ENCODE measurements around the gene CD151.

Gene CD151

DNA sequence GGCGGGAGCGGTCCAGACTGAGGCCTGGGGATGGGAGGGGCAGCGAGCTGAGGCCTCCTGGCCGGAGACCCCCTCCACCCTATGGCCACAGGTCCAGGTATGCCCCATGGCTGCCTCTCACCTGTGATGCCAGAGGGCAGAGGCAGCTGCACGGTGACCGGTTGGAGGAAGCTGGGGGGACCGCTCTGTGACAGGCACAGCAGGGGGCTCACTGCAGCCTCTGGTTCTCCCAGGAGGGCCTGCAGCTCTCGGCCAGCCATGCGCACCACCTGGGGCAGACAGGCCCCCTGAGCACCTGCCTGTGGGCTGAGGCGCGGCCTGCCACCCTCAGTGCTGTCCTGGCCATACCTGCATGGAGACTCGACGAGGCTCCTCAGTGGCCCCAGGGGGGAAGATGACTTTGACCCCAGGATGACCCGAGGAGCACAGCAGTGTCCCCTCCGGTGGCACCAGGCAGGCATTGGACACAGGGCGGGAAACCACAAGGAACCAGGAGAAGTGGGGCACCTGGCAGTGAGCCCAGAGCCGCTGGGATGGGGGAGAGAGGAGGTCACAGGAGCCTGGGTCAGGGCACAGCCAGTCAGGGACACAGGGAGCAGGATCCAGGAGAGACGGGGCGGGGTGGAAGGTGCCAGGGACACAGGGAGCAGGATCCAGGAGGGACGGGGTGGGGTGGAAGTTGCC, 31.5 kb upstream of the CD151 start:
- Histone ChIP-seq H3K9me3 (no peaks in the 10 kb centered on the region), H3K4me1 (peaks cover 9% of the 10 kb centered on the region; the same call in 1 of the 2 replicates), H3K36me3 (no peaks in the 10 kb centered on the region)

DNA sequence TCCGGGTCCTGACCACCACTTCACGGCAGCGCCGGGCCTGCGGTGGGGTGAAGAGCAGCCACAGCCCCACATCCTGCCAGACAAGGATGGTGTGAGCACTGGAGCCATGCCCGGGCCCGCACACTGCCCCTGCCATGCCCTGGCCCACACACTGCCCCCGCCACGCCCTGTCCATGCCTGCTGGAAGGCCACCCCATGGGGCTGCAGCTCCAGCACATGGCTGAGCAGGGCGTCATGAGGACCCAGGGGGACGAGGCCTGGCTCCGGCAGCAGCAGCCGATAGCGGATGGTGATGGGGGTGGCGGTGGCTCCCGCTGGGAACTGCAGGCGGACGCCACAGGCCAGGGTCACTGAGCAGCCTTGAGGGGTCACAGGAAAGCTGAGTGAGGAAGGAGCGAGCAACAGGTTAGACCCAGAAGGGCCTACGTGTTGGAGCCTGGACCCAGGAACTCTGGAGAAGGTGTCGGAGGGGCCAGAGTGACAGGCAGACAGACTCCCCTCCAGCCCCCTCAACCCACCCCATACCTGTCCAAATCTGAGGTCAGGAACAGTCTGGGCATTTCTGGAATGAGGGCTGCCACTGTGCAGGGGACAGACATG, 30.6 kb upstream of the CD151 start:
- no peaks in the 10 kb centered on the region for H3K27me3 ChIP-seq
- DNase-seq = no peak
- H3K4me1 ChIP-seq = peaks cover 4% of the 10 kb centered on the region; the same call in 1 of the 2 replicates
- H3K4me3 ChIP-seq (ENCODE audit: low read depth, low read length) = no peak overlapping the region
- H3K36me3 ChIP-seq = no peaks in the 10 kb centered on the region
- TF ChIP-seq, protein P1, sequence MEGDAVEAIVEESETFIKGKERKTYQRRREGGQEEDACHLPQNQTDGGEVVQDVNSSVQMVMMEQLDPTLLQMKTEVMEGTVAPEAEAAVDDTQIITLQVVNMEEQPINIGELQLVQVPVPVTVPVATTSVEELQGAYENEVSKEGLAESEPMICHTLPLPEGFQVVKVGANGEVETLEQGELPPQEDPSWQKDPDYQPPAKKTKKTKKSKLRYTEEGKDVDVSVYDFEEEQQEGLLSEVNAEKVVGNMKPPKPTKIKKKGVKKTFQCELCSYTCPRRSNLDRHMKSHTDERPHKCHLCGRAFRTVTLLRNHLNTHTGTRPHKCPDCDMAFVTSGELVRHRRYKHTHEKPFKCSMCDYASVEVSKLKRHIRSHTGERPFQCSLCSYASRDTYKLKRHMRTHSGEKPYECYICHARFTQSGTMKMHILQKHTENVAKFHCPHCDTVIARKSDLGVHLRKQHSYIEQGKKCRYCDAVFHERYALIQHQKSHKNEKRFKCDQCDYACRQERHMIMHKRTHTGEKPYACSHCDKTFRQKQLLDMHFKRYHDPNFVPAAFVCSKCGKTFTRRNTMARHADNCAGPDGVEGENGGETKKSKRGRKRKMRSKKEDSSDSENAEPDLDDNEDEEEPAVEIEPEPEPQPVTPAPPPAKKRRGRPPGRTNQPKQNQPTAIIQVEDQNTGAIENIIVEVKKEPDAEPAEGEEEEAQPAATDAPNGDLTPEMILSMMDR (IDR thresholded peaks at IDR 0.05; ENCODE audit: low read depth, low read length) = no peak
- no peaks in the 10 kb centered on the region for H3K9me3 ChIP-seq

More for the DNA sequence above, 31.5 kb upstream of the CD151 start:
- Histone ChIP-seq H3K27me3 (no peaks in the 10 kb centered on the region), H3K4me3 (ENCODE audit: low read depth, low read length) (no peak overlapping the region)
- TF ChIP-seq, protein P1 (IDR thresholded peaks at IDR 0.05; ENCODE audit: low read depth, low read length) = no peak
- DNase-seq = no peak

DNA sequence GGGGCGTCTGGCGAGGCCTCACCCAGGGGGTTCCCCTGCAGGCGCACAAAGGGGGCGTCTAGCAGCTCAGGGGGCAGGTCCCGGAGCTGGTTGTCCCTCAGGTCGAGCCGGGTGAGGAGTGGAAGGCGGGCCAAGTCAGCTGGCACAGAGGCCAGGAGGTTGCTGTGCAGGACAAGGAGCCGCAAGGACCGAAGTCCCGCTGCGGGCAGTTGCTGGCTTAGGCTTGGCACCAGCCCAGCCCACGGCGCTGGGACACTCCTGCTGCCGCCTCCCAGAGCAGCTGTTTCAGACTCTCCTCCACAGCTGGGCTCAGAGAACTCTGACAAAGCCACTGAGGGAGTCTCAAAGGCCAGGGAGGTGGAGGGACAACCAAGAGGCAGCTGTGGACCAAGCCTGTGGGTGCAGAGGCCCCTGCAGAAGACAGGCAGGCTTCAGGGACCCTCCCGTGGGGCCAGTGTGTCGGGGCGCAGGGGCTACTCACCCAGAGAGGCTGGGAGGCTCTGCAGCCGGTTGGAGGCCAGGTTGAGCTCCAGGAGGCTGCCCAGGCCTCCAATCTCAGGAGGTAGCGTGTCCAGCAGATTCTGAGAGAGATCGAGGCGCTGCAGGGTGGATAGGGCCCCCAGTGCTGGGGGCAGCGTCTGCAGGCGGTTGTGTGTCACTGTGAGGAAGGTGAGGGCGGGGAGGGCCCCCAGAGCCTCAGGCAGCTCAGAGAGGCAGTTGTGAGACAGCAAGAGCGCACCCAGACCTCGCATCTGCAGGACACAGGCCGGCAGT, 29.9 kb upstream of the CD151 start:
- TF ChIP-seq, protein P1 (IDR thresholded peaks at IDR 0.05; ENCODE audit: low read depth, low read length) = no peak
- H3K9me3 ChIP-seq = no peaks in the 10 kb centered on the region
- H3K4me3 ChIP-seq (ENCODE audit: low read depth, low read length) = no peak overlapping the region
- no peak for DNase-seq
- H3K36me3 ChIP-seq = no peaks in the 10 kb centered on the region
- no peaks in the 10 kb centered on the region for H3K27me3 ChIP-seq
- peaks cover 4% of the 10 kb centered on the region; the same call in 1 of the 2 replicates for H3K4me1 ChIP-seq

DNA sequence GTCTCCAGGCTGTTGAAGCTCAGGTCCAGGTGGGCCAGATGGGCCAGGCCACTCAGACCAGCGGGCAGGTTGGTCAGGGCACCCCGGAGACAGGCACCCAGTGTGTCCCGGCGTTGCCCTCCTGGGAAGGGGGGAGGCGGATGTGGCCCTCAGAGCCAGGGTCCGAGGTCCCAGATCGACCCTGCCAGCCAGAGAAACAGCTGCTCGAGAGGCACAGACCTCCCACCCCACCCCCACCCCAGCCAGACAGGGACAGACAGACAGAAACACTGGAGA, 29.3 kb upstream of the CD151 start:
- Histone ChIP-seq H3K36me3 (no peaks in the 10 kb centered on the region), H3K4me1 (peaks cover 4% of the 10 kb centered on the region; the same call in 1 of the 2 replicates), H3K9me3 (no peaks in the 10 kb centered on the region), H3K4me3 (ENCODE audit: low read depth, low read length) (no peak overlapping the region), H3K27me3 (no peaks in the 10 kb centered on the region)
- no peak for DNase-seq
- TF ChIP-seq, protein P1 (IDR thresholded peaks at IDR 0.05; ENCODE audit: low read depth, low read length) = no peak

DNA sequence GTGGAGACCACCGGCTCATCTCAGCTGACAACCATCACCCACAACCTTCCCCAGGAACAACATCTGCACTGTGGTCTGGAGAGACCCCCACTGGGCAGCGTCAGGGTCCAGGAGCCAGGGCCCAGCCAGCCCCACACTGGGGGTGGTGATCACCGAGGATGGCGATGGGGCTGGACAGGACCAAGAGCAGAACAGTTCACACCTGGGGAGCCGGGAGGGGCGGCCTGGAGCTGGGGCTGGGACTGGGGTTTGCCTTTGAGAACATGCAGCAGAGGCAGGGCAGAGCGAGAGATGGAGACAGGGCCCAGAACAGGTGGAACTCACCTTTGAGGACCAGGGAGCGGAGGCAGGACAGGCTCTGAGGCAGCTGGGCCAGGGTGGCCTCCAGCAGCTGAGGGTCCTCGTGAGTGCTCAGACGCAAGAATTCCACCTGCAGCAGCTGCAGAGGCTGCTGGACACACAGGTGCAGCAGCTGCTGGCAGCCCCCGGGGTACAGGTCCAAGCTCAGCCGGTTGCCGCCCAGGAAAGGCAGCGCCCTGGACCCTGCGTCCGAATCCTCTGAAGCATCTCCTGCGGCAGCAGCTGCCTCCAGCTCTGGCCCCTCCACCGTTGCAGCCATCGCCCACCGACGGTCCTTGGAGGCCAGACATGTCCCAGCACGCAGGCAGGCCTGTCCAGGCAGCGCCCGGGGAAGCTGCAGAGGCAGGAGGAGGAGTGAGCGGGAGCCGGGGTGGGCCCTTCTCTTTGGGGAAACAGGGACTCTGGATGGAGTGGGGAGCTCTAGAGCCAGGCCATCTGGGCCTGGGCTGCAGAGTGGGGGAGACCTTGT, 28.8 kb upstream of the CD151 start:
- Histone ChIP-seq H3K4me1 (peaks cover 4% of the 10 kb centered on the region; the same call in 1 of the 2 replicates), H3K9me3 (no peaks in the 10 kb centered on the region), H3K4me3 (ENCODE audit: low read depth, low read length) (peak overlapping the region; percentile 41; the same call in 1 of the 2 replicates), H3K36me3 (no peaks in the 10 kb centered on the region), H3K27me3 (no peaks in the 10 kb centered on the region)
- TF ChIP-seq, protein P1 (IDR thresholded peaks at IDR 0.05; ENCODE audit: low read depth, low read length) = no peak
- no peak for DNase-seq

Data from BE2C (cell line).